B cell (primary cell): ENCODE results near the gene AFF2. TPM values are rescaled to one million over a fixed set of nuclear protein-coding genes. Genes with fewer than 3 reads are reported as not detected.

ENCODE experiments used
- ATAC-seq: fragments of 200-7000 bp; cut with Tn5 transposase; one replicate; pipeline ENCODE4 v1.10.0; 2021; ENCODE audit warnings: low read depth, mild to moderate bottlenecking, moderate number of reproducible peaks, moderate library complexity
- CTCF ChIA-PET: fragments of 350-600 bp; sonication (Branson Sonifier 250); formaldehyde crosslinking; loops from one replicate; lab custom pipeline; 2021; ENCODE audit warnings: antibody characterized with exemption, inconsistent platforms; lab: Charles Lee
- POLR2A ChIA-PET: fragments of 350-600 bp; sonication (Branson Sonifier 250); formaldehyde crosslinking; loops from one replicate; lab custom pipeline; 2021; ENCODE audit warnings: antibody characterized with exemption; lab: Charles Lee
- DNase-seq: peaks from one replicate; pipeline ENCODE4 v3.0.0; 2013
- H2AFZ ChIP-seq: 2 replicates; pipeline ENCODE4 v1.6.1; 2012; ENCODE audit warnings: mild to moderate bottlenecking, low read depth, low read length; ENCODE audit not compliant: insufficient read depth, poor library complexity, severe bottlenecking
- H3K27ac ChIP-seq, 2 donors: 1 replicate in 1 of 2; 2 replicates in 1 of 2; pipeline ENCODE4 v1.5.1; 2012 to 2013; ENCODE audit warnings: low read length in 2 of 2, mild to moderate bottlenecking in 2 of 2, moderate library complexity in 1 of 2
- H3K27me3 ChIP-seq, 4 experiments: fragments of 200-600 bp in 1 of 4; sonication (generic) in 1 of 4; replicated peaks in 1 of 4; 1 replicate in 2 of 4; 2 replicates in 2 of 4; pipeline versions ENCODE4 v1.6.1 to v1.7.0; 2013 to 2016; ENCODE audit warnings: low read length in 3 of 4, mild to moderate bottlenecking in 2 of 4, mixed read lengths in 1 of 4, moderate library complexity in 1 of 4; ENCODE audit not compliant: insufficient read depth in 4 of 4, control insufficient read depth in 3 of 4; ENCODE audit errors: control extremely low read depth in 1 of 4
- H3K36me3 ChIP-seq, 2 experiments: replicated peaks in 1 of 2; 1 replicate in 1 of 2; 2 replicates in 1 of 2; pipeline versions ENCODE4 v1.6.1 to v1.7.1; 2013; ENCODE audit warnings: low read length in 1 of 2; ENCODE audit not compliant: insufficient read depth in 2 of 2, control insufficient read depth in 1 of 2; ENCODE audit errors: control extremely low read depth in 1 of 2, extremely low read depth in 1 of 2
- H3K4me1 ChIP-seq, 2 donors: fragments of 200-600 bp in 1 of 2; sonication (generic) in 1 of 2; 1 replicate in 1 of 2; 2 replicates in 1 of 2; pipeline versions ENCODE4 v1.5.1 to v1.6.1; 2013 to 2017; ENCODE audit warnings: low read length in 2 of 2; ENCODE audit not compliant: control insufficient read depth in 2 of 2, insufficient read depth in 2 of 2
- H3K4me2 ChIP-seq: replicated peaks from 2 replicates; pipeline ENCODE3; 2012; ENCODE audit warnings: mild to moderate bottlenecking, low read depth, low read length; ENCODE audit not compliant: poor library complexity, severe bottlenecking
- H3K4me3 ChIP-seq, 5 experiments: fragments of 200-600 bp in 1 of 5; sonication (generic) in 1 of 5; 1 replicate in 3 of 5; 2 replicates in 2 of 5; pipeline versions ENCODE4 v1.5.1 to v1.7.0; 2011 to 2016; ENCODE audit warnings: low read length in 4 of 5, mild to moderate bottlenecking in 4 of 5, low read depth in 2 of 5, control low read depth in 1 of 5, moderate library complexity in 1 of 5; ENCODE audit not compliant: insufficient read depth in 1 of 5; ENCODE audit errors: control extremely low read depth in 1 of 5, extremely low read depth in 1 of 5
- H3K79me2 ChIP-seq: fragments of 200-600 bp; sonication (generic); one replicate; pipeline ENCODE4 v1.6.0; 2016; ENCODE audit warnings: low read length; ENCODE audit not compliant: control insufficient read depth, insufficient read depth
- H3K9ac ChIP-seq: fragments of 200-600 bp; sonication (generic); 2 replicates; pipeline ENCODE4 v1.6.1; 2017; ENCODE audit warnings: mild to moderate bottlenecking, low read length, moderate library complexity
- H3K9me3 ChIP-seq, 3 donors: one replicate each; pipeline versions ENCODE4 v1.6.1 to v1.7.1; 2013; ENCODE audit warnings: low read length in 2 of 3; ENCODE audit not compliant: control insufficient read depth in 2 of 3, insufficient read depth in 1 of 3; ENCODE audit errors: control extremely low read depth in 1 of 3
- H4K20me1 ChIP-seq: 2 replicates; pipeline ENCODE4 v1.6.0; 2012; ENCODE audit warnings: mild to moderate bottlenecking, low read length; ENCODE audit not compliant: insufficient read depth, control insufficient read depth, poor library complexity, severe bottlenecking
- H3K27ac Mint-ChIP-seq: one replicate; pipeline ENCODE4 v1.8.0; 2021; ENCODE audit warnings: mixed read lengths
- H3K27me3 Mint-ChIP-seq: one replicate; pipeline ENCODE4 v1.8.0; 2021; ENCODE audit warnings: mixed read lengths
- H3K4me1 Mint-ChIP-seq: one replicate; pipeline ENCODE4 v1.8.0; 2021; ENCODE audit warnings: mixed read lengths
- H3K4me3 Mint-ChIP-seq: one replicate; pipeline ENCODE4 v1.8.0; 2021; ENCODE audit warnings: mixed read lengths
- H3K9me3 Mint-ChIP-seq: one replicate; pipeline ENCODE4 v1.8.0; 2022; ENCODE audit warnings: mixed read lengths; ENCODE audit not compliant: insufficient read depth
- CTCF ChIP-seq: fragments of 200-600 bp; IDR thresholded peaks from one replicate; pipeline ENCODE4 v1.8.0; 2022; ENCODE audit warnings: antibody characterized with exemption, mild to moderate bottlenecking
- EZH2 ChIP-seq: IDR thresholded peaks from 2 replicates; pipeline ENCODE4 v1.6.1; 2012; ENCODE audit warnings: borderline replicate concordance, low read depth, mild to moderate bottlenecking, moderate library complexity, low read length; ENCODE audit not compliant: insufficient read depth, poor library complexity, severe bottlenecking
- WGBS: methylation state at CpG from one replicate; pipeline ENCODE4 v1.1.5; 2013; ENCODE audit warnings: missing lambda C conversion rate; ENCODE audit not compliant: insufficient coverage; 5-methylcytosine and 5-hydroxymethylcytosine counted together
- intact Hi-C: fragments of 100-400 bp; cut with micrococcal nuclease; formaldehyde crosslinking; loops from one replicate; pipeline ENCODE4 v1.10.0; 2022
- polyA plus RNA-seq: library from polyadenylated mRNA; depleted of rRNA; stranded (reverse); fragments of >200 nt; gene quantifications from 2 replicates; pipeline ENCODE4 v1.2.3, GENCODE V29; 2012
- total RNA-seq, 2 donors: library from RNA; stranded (reverse); fragments of 120-200 nt in 1 of 2; gene quantifications; 1 replicate in 1 of 2; 2 replicates in 1 of 2; pipeline versions ENCODE4 v1.2.3 to v1.2.4, GENCODE V29; 2013 to 2022

The AFF2 gene
- total and polyA plus RNA-seq, 2 donors (not counting 1 experiment from before 2014, with no cell fraction given) = 0.06 to 12.0 TPM

DNA sequence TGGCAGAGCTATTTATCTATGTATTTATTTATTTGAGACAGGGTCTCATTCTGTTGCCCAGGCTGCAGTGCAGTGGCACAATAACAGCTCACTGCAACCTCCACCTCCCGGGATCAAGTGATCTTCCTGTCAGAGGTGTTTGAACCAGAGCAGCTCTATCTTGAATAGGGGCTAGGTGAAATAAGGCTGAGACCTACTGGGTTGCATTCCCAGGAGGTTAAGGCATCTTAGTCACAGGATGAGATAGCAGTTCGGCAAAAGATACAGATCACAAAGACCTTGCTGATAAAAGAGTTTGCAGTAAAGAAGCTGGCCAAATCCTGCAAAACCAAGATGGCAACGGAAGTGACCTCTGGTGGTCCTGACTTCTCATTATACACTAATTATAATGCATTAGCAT lies 501.9 kb downstream of the AFF2 start:
- intact Hi-C loops = loop anchor here (10.0 kb wide), 1 partner anchor 868 kb away; no protein-coding TSS in a partner anchor
- Histone ChIP-seq H4K20me1 (no peaks in the 10 kb centered on the region), H3K4me1 (no peaks in the 10 kb centered on the region), H3K9ac (no peak overlapping the region), H3K4me2 (no peak overlapping the region), H3K4me3 (no peak overlapping the region), H3K36me3 (no peaks in the 10 kb centered on the region), H3K79me2 (no peaks in the 10 kb centered on the region), H3K9me3 (no peaks in the 10 kb centered on the region), H2AFZ (no peak overlapping the region), H3K27ac (no peak overlapping the region), H3K27me3 (no peaks in the 10 kb centered on the region)
- Mint-ChIP-seq H3K9me3 (no peaks in the 10 kb centered on the region), H3K27me3 (no peaks in the 10 kb centered on the region), H3K4me1 (no peaks in the 10 kb centered on the region), H3K4me3 (no peak overlapping the region), H3K27ac (no peak overlapping the region)
- TF ChIP-seq EZH2 (no peak), CTCF (no peak)
- ChIA-PET CTCF (no interaction called here), POLR2A (no interaction called here)
- DNase-seq (no peak), ATAC-seq (no peak)
- no CpG with 5 or more reads among the region's 3 CpGs for WGBS

DNA sequence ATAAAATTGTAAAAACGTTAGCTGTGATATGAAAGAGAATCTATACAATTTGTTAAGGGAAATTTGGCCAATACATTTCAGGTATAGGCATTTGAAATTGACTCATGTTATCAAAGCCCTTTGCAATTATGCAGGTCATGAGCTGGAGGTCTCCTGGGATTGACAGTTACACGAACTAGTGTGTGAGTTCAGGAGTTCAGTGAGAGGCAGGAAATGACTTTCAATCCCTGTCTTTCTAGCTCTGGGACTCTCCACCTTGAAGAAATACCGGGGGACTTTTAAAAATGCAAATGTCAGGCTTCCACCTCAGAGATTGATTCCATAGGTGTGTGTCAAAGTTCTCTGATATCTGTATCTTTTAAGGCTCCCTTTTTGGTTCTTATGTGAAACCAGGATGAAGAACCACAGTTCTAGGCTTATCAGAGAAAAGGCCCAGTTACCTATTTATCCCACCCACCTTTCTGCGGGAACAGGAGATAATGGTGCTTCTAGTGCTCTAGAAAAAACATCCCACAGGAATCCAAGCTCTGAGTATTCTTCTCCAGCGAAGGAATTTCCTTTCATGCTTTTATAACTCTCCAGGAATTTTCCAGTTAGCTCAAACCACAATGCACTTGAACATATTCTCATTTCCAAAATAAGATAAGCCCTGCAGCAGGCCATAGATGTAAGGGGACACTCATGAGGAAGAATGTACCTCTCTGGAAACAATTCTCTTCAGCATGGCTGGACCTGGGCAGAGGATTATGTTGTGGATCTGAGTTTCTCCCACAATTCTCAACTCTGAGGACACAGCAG lies 503.6 kb downstream of the AFF2 start:
- 0% methylated on average over 1 of the region's 5 CpGs for WGBS
- Histone ChIP-seq H3K4me2 (no peak overlapping the region), H3K36me3 (no peaks in the 10 kb centered on the region), H3K4me3 (no peak overlapping the region), H3K27ac (no peak overlapping the region), H3K9me3 (no peaks in the 10 kb centered on the region), H3K79me2 (no peaks in the 10 kb centered on the region), H3K9ac (no peak overlapping the region), H3K27me3 (no peaks in the 10 kb centered on the region), H3K4me1 (no peaks in the 10 kb centered on the region), H4K20me1 (no peaks in the 10 kb centered on the region), H2AFZ (no peak overlapping the region)
- ChIA-PET CTCF (no interaction called here), POLR2A (no interaction called here)
- Mint-ChIP-seq H3K27me3 (no peaks in the 10 kb centered on the region), H3K27ac (no peak overlapping the region), H3K4me1 (no peaks in the 10 kb centered on the region), H3K9me3 (no peaks in the 10 kb centered on the region), H3K4me3 (no peak overlapping the region)
- no peak for ATAC-seq
- DNase-seq = no peak
- intact Hi-C loops = loop anchor here (10.0 kb wide), 1 partner anchor 869 kb away; no protein-coding TSS in a partner anchor
- TF ChIP-seq CTCF (no peak), EZH2 (no peak)
